ENCODE data around the gene MMD.

DNA sequence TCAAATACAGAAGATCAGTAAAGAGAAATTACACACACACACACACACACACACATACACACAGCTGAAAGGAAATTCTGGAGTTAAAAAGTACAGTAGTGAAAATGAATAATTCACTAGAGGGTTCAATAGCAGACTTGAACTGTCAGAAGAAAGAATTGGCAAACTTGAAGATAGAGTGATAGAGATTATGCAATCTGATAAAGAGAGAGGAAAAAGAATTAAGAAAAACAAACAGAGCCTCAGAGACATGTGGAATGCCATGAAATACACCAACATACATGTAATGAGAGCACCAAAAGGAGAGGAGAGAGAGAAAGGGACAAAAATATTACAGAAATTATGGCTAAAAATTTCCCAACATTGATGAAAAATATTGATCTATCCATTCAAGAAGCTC is 60.7 kb downstream of the MMD start:
- TF ChIP-seq NR2F6 (IDR thresholded peaks at IDR 0.05) = no peak
- no peak for TF ChIP-seq NR2F6 (CRISPR knock-in tag; IDR thresholded peaks at IDR 0.05)
- no peak for TF ChIP-seq NCOA2 (CRISPR knock-in tag; IDR thresholded peaks at IDR 0.05)
- no peak for TF ChIP-seq FOXJ3 (CRISPR knock-in tag; IDR thresholded peaks at IDR 0.05; ENCODE audit: borderline replicate concordance)
- no peak for TF ChIP-seq GATAD2A (CRISPR knock-in tag; IDR thresholded peaks at IDR 0.05)
- no peak for TF ChIP-seq HNRNPUL1 (IDR thresholded peaks at IDR 0.05; ENCODE audit: low read depth, low read length)
- no peak for TF ChIP-seq NR3C1 (CRISPR knock-in tag; IDR thresholded peaks at IDR 0.05)
- TF ChIP-seq SUZ12 (IDR thresholded peaks at IDR 0.05; ENCODE audit: low read depth, low read length) = no peak
